Endothelial cell of umbilical vein (primary cell): Measurements from ENCODE around the gene HDAC5. TPM values are rescaled to one million over a fixed set of nuclear protein-coding genes. Genes with fewer than 3 reads are reported as not detected.

Source experiments
- BruUV-seq: library from RNA; stranded (reverse); fragments of 400-500 nt; replicated peaks from 2 replicates; lab custom pipeline; 2021; lab: Mats Ljungman, UMichigan
- CTCF ChIA-PET: fragments of 300-600, 350-600 bp; sonication (Branson Sonifier 250); formaldehyde crosslinking; loops from one replicate; lab custom pipeline; 2021; ENCODE audit warnings: antibody characterized with exemption, inconsistent platforms; lab: Charles Lee
- POLR2A ChIA-PET: fragments of 300-600, 350-600 bp; sonication (Branson Sonifier 250); formaldehyde crosslinking; loops from one replicate; lab custom pipeline; 2021; ENCODE audit warnings: antibody characterized with exemption, inconsistent platforms; lab: Charles Lee
- DNase-seq: peaks from one replicate; pipeline ENCODE4 v3.0.0-alpha.2; 2011; ENCODE audit warnings: low read depth, low spot score
- FAIRE-seq: peaks from 2 replicates; lab custom pipeline; 2011; peaks lifted over from hg19 to GRCh38; lab: Jason Lieb, UNC
- H2AFZ ChIP-seq: 2 replicates; pipeline ENCODE4 v1.6.0; 2012; ENCODE audit warnings: low read depth, low read length, control low read depth, inconsistent platforms
- H3K27ac ChIP-seq: 2 replicates; pipeline ENCODE4 v1.5.1; 2011; ENCODE audit warnings: low read depth, mild to moderate bottlenecking, control low read depth, low read length, moderate library complexity; ENCODE audit not compliant: insufficient read depth
- H3K27me3 ChIP-seq, 2 experiments: 2 replicates each; pipeline versions ENCODE4 v1.6.0 to v1.6.1; 2011; ENCODE audit warnings: low read length in 2 of 2, mixed read lengths in 1 of 2; ENCODE audit not compliant: control insufficient read depth in 2 of 2, insufficient read depth in 2 of 2
- H3K36me3 ChIP-seq, 2 experiments: 2 replicates in 1 of 2; 3 replicates in 1 of 2; pipeline ENCODE4 v1.5.1; 2011; ENCODE audit warnings: low read length in 2 of 2, mild to moderate bottlenecking in 1 of 2, moderate library complexity in 1 of 2; ENCODE audit not compliant: control insufficient read depth in 2 of 2, insufficient read depth in 2 of 2; ENCODE audit errors: extremely low read depth in 1 of 2
- H3K4me1 ChIP-seq: 3 replicates; pipeline ENCODE4 v1.5.1; 2011; ENCODE audit warnings: mild to moderate bottlenecking, low read length; ENCODE audit not compliant: control insufficient read depth, insufficient read depth; ENCODE audit errors: extremely low read depth
- H3K4me2 ChIP-seq: 2 replicates; pipeline ENCODE4 v1.6.1; 2011; ENCODE audit warnings: low read length, control low read depth, mixed read lengths; ENCODE audit not compliant: insufficient read depth
- H3K4me3 ChIP-seq, 3 experiments: fragments of 200-600 bp in 1 of 3; sonication (generic), shearing (Covaris generic) in 1 of 3; replicated peaks in 1 of 3; 2 replicates each; pipeline ENCODE4 v1.5.1; 2011 to 2016; ENCODE audit warnings: control low read depth in 3 of 3, low read length in 3 of 3, mild to moderate bottlenecking in 2 of 3, inconsistent platforms in 1 of 3, low read depth in 1 of 3, moderate library complexity in 1 of 3; ENCODE audit not compliant: insufficient read depth in 1 of 3
- H3K79me2 ChIP-seq: 2 replicates; pipeline ENCODE4 v1.6.0; 2012; ENCODE audit warnings: low read length, inconsistent platforms; ENCODE audit not compliant: control insufficient read depth, insufficient read depth
- H3K9ac ChIP-seq: replicated peaks from 2 replicates; pipeline ENCODE3; 2011; ENCODE audit warnings: low read length, control low read depth; ENCODE audit not compliant: insufficient read depth; ENCODE audit errors: extremely low read depth
- H3K9me1 ChIP-seq: replicated peaks from 3 replicates; pipeline ENCODE4 v1.6.0; 2011; ENCODE audit warnings: mild to moderate bottlenecking, low read length; ENCODE audit not compliant: control insufficient read depth, insufficient read depth; ENCODE audit errors: extremely low read depth
- H3K9me3 ChIP-seq: replicated peaks from 2 replicates; pipeline ENCODE4 v1.5.1; 2012; ENCODE audit warnings: low read length, inconsistent platforms; ENCODE audit not compliant: control insufficient read depth, insufficient read depth
- H4K20me1 ChIP-seq: replicated peaks from 2 replicates; pipeline ENCODE3; 2011; ENCODE audit warnings: mild to moderate bottlenecking, low read length; ENCODE audit not compliant: control insufficient read depth, insufficient read depth; ENCODE audit errors: extremely low read depth
- CTCF ChIP-seq, 2 donors: IDR thresholded peaks; 1 replicate in 1 of 2; 2 replicates in 1 of 2; pipeline ENCODE4 v1.5.1; 2011; ENCODE audit warnings: low read length in 2 of 2, mild to moderate bottlenecking in 2 of 2, moderate library complexity in 2 of 2, control low read depth in 1 of 2, inconsistent platforms in 1 of 2, low read depth in 1 of 2; ENCODE audit not compliant: insufficient read depth in 1 of 2; ENCODE audit errors: extremely low read depth in 1 of 2
- EZH2 ChIP-seq: IDR thresholded peaks from 2 replicates; pipeline ENCODE4 v1.6.1; 2012; ENCODE audit warnings: borderline replicate concordance, low read depth, mild to moderate bottlenecking, moderate library complexity, low read length, inconsistent platforms; ENCODE audit not compliant: severe bottlenecking
- FOS ChIP-seq: IDR thresholded peaks from 2 replicates; pipeline ENCODE4 v1.6.1; 2011; ENCODE audit warnings: mild to moderate bottlenecking, low read length, moderate library complexity, borderline replicate concordance; ENCODE audit not compliant: insufficient read depth
- GATA2 ChIP-seq: IDR thresholded peaks from 2 replicates; pipeline ENCODE4 v1.7.0; 2011; ENCODE audit warnings: low read depth, mild to moderate bottlenecking, moderate library complexity, mixed read lengths, low read length; ENCODE audit not compliant: insufficient read length, insufficient read depth
- JUN ChIP-seq: IDR thresholded peaks from 2 replicates; pipeline ENCODE4 v1.6.1; 2011; ENCODE audit warnings: borderline replicate concordance, low read depth; ENCODE audit not compliant: insufficient read length, insufficient read depth
- MAX ChIP-seq: IDR thresholded peaks from 2 replicates; pipeline ENCODE4 v1.6.1; 2011; ENCODE audit not compliant: insufficient read depth, insufficient read length
- MYC ChIP-seq: IDR thresholded peaks from one replicate; pipeline ENCODE4 v1.6.1; 2011; ENCODE audit warnings: mild to moderate bottlenecking, low read depth, low read length
- POLR2A ChIP-seq: IDR thresholded peaks from 2 replicates; pipeline ENCODE4 v1.6.1; 2012; ENCODE audit warnings: low read depth, mild to moderate bottlenecking, control low read depth, low read length
- POLR2AphosphoS5 ChIP-seq: IDR thresholded peaks from 2 replicates; pipeline ENCODE4 v1.6.1; 2012; ENCODE audit warnings: low read depth, mild to moderate bottlenecking, control low read depth, low read length, moderate library complexity; ENCODE audit not compliant: insufficient read depth
- dilution Hi-C: fragments of 300-500 bp; cut with MboI; formaldehyde crosslinking; loops from one replicate; pipeline ENCODE4 v1.15.0; 2019; ENCODE audit warnings: low sequenced_read_pairs; ENCODE audit not compliant: extremely low pct_ligation_motif_present
- intact Hi-C: fragments of 100-400 bp; cut with micrococcal nuclease; formaldehyde crosslinking; loops from one replicate; pipeline ENCODE4 v1.10.0; 2022
- polyA plus RNA-seq, 4 experiments: library from polyadenylated mRNA; depleted of rRNA in 3 of 4; stranded (reverse) in 3 of 4; unstranded in 1 of 4; fragments of >200 nt; gene quantifications; 2 replicates each; pipeline versions ENCODE4 v1.2.1 to v1.2.3, GENCODE V29; 2011 to 2012; ENCODE audit warnings: missing spikeins in 1 of 4
- total RNA-seq: library from RNA; stranded (reverse); gene quantifications from 2 replicates; pipeline ENCODE4 v1.2.3, GENCODE V29; 2021

The HDAC5 gene
- total and polyA plus RNA-seq, 2 donors (not counting 3 experiments of a cell fraction or from before 2014, with no cell fraction given), result 35.4 to 40.4 TPM

- H3K27ac ChIP-seq, result peak overlapping the region; percentile 83
- ChIA-PET POLR2A (interaction anchor here (1.7 kb wide), 1 partner anchor 28 kb away, joined by 6 read pairs; the partner anchor contains the start of gene HDAC5), CTCF (interaction anchor here (1.1 to 3.8 kb wide), 5 partner anchors 12 to 28 kb away, joined by 3 to 30 read pairs (median 13); partner anchors contain the start of gene HDAC5)
- dilution Hi-C loops (no loop called here), intact Hi-C loops (loop anchor here (1.0 kb wide), 5 partner anchors 16 to 46 kb away; partner anchors contain the start of genes G6PC3, HDAC5, HROB and LSM12)
- no peak for DNase-seq
- H4K20me1 ChIP-seq, result no peaks in the 10 kb centered on the region
- H3K27me3 ChIP-seq, result no peaks in the 10 kb centered on the region
- no peak overlapping the region for H2AFZ ChIP-seq
- H3K9me3 ChIP-seq, result no peaks in the 10 kb centered on the region
- BruUV-seq, result no TSS peak
- H3K36me3 ChIP-seq, result peaks cover 3 to 17% of the 10 kb centered on the region in 2 experiments
- H3K4me3 ChIP-seq, result no peak overlapping the region
- no peaks in the 10 kb centered on the region for H3K9me1 ChIP-seq
- H3K79me2 ChIP-seq, result no peaks in the 10 kb centered on the region
- TF ChIP-seq GATA2 (peak; percentile 30), POLR2AphosphoS5 (no peak)
- no peak for FAIRE-seq
- H3K4me2 ChIP-seq, result peak overlapping the region; percentile 56
- H3K9ac ChIP-seq, result peak overlapping the region; percentile 52
- peaks cover 23% of the 10 kb centered on the region for H3K4me1 ChIP-seq
Observed at GRCh38 chr17:44095388-44095646, 28.1 kb downstream of the HDAC5 start.

- H3K27ac ChIP-seq, result peak overlapping the region; percentile 83
- BruUV-seq, result no TSS peak
- no peak for DNase-seq
- H3K4me3 ChIP-seq, result no peak overlapping the region
- no peaks in the 10 kb centered on the region for H3K9me1 ChIP-seq
- peak overlapping the region; percentile 56 for H3K4me2 ChIP-seq
- no peak for FAIRE-seq
- H4K20me1 ChIP-seq, result no peaks in the 10 kb centered on the region
- intact Hi-C loops, result loop anchor here (1.0 kb wide), 5 partner anchors 16 to 46 kb away; partner anchors contain the start of genes G6PC3, HDAC5, HROB and LSM12
- ChIA-PET POLR2A (interaction anchor here (1.7 kb wide), 1 partner anchor 29 kb away, joined by 6 read pairs; the partner anchor contains the start of gene HDAC5), CTCF (interaction anchor here (0.6 to 3.8 kb wide), 6 partner anchors 11 to 28 kb away, joined by 3 to 30 read pairs (median 10); partner anchors contain the start of gene HDAC5)
- dilution Hi-C loops, result no loop called here
- no peaks in the 10 kb centered on the region for H3K79me2 ChIP-seq
- peak overlapping the region; percentile 52 for H3K9ac ChIP-seq
- H3K9me3 ChIP-seq, result no peaks in the 10 kb centered on the region
- H3K4me1 ChIP-seq, result peaks cover 23% of the 10 kb centered on the region
- H3K27me3 ChIP-seq, result no peaks in the 10 kb centered on the region
- H2AFZ ChIP-seq, result no peak overlapping the region
- TF ChIP-seq CTCF (IDR thresholded peaks at IDR 0.05; ENCODE audit: extremely low read depth in 1 of 2, insufficient read depth in 1 of 2, low read depth in 1 of 2, low read length in 2 of 2) (no peak), POLR2AphosphoS5 (no peak), FOS (no peak), MYC (no peak), MAX (no peak), EZH2 (no peak), GATA2 (no peak), POLR2A (no peak), JUN (no peak)
- H3K36me3 ChIP-seq, result peaks cover 3 to 17% of the 10 kb centered on the region in 2 experiments
Observed at GRCh38 chr17:44094701-44095387, 28.6 kb downstream of the HDAC5 start.
